Adipose tissue (tissue), 3 donors: ENCODE measurements around the gene CD209. TPM values are rescaled to one million over a fixed set of nuclear protein-coding genes. Genes with fewer than 3 reads are reported as not detected.
"Not testable (repeated sequence)": the region's sequence is repeated elsewhere in the genome, so short reads cannot be mapped to it uniquely, and the experiment has no call there.

ENCODE experiments used
- H3K27ac ChIP-seq: one replicate; pipeline ENCODE4 v1.5.1; 2013; ENCODE audit warnings: low read depth, low read length
- WGBS, 3 donors: extraction: QIAGEN DNeasy Blood & Tissue Kit; methylation state at CpG; one replicate each; pipeline ENCODE4 v1.1.7; 2013; 5-methylcytosine and 5-hydroxymethylcytosine counted together
- polyA plus RNA-seq, 3 donors: library from polyadenylated mRNA; stranded (reverse); fragments of 200-250 nt; gene quantifications; one replicate each; pipeline ENCODE4 v1.2.3, GENCODE V29; 2013
- donor health status: healthy with polysubstance abuse.
- donor health status: Bipolar disorder and iron deficiency.
- donor health status: healthy.

The CD209 gene, protein sequence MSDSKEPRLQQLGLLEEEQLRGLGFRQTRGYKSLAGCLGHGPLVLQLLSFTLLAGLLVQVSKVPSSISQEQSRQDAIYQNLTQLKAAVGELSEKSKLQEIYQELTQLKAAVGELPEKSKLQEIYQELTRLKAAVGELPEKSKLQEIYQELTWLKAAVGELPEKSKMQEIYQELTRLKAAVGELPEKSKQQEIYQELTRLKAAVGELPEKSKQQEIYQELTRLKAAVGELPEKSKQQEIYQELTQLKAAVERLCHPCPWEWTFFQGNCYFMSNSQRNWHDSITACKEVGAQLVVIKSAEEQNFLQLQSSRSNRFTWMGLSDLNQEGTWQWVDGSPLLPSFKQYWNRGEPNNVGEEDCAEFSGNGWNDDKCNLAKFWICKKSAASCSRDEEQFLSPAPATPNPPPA
- 10 to 100 TPM in 2 of 3 donors, 1 to 10 TPM in 1; 1.3 to 12.8 (median 12.7) TPM for polyA plus RNA-seq

DNA sequence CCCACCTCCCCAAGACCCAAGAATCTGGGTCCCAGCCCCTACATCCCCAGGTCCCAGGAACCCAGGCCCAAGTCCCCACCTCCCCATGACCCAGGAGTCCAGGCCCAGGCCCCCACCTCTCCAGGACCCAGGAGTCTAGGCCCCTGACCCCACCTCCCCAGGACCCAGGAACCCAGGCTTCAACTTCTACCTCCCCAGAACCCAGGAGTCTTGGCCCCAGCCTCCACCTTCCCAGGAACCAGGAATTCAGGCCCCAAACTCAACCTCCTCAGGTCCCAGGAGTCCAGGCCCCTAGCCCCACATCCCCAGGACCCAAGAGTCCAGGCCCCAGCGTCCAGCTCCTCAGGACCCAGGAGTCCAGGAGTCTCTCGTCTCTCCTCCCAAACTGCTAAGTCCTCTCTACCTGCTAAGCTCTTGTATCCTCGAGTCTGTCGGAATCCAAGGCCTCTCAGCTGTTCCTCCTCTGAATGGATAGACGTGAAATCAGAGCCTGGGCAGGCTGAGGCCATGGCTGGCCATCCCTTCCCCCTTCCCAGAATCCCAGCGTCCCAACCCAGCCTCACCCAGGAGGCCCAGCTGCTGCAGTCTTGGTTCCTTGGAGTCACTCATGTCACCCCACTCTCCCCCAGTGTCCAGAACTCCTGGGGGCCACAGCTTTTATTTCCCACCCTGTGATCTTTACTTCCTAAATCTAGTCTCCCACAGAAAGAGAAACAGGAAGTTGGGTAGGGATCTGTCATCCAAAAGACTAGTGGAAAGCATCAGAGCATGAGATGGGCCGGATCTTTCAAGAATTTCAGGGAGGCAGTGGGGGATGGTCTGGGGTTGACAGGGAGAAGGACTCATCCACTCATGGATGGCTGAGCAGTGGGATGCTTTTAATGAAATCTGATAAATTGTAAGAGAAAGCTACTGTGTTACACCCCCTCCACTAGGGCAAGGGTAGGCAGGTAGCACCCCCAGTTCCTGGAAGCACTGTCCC lies at the start of gene CD209:
Gene CD209 (minus strand): TSS at position 632 of the 982 bp plus-strand sequence. CDS start 23 bp downstream, at position 609.
- WGBS, 3 donors = 56 to 64% (median 57%) methylated on average over 7 of the region's 7 CpGs
- H3K27ac ChIP-seq = no peak within 1 kb of the TSS

DNA sequence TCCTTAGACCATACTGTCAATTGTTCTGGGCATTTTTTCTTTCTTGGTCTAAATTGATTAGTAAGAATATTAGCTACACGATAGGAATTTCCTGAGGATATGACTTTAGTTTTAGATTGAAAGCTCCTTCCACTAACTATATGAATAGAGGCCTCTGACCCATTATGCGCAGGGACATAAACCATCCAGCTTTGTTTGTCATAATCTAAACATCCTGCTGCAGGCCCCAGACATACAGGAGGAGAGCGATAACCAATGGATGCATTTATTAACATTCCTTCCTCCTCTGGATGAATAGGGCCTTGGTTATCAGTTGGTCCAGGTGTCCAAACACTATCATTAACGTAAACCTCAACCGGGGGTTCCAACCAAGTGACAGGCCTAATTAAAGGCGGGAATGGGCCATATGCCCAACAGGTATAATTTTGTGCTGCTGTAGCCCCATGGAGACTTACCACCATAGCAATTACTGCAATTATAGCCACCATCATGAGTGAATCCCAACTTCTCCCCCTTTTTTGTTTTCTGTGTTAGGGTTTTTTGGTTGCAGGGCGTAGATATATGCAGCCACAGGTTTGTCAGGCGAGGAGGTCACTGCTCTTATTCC lies 48.3 kb upstream of the CD209 start:
- H3K27ac ChIP-seq = no peak overlapping the region

DNA sequence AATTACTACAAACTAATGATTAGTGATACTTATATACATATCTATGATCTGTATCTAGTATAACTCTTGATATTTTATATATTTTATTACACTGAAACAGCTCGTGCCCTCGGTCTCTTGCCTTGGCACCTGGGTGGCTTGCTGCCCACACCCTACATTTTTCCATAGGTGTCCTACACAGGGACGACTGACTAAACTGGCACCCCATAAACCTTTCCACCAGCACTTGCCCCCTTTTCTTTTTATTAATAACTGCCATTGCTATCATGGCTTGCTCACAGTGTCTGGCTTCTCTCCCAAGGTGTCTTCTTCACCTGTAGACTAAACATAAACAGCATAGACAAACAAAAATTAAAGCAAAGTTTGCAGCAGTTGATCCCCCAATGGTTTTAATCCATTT lies 46.2 kb upstream of the CD209 start:
- WGBS, 3 donors = 84 to 88% (median 86%) methylated on average over 3 of the region's 3 CpGs
- no peak overlapping the region for H3K27ac ChIP-seq

More for the DNA sequence above, 48.3 kb upstream of the CD209 start:
- 62 to 66% (median 62%) methylated on average over 8 of the region's 8 CpGs for WGBS, 3 donors

DNA sequence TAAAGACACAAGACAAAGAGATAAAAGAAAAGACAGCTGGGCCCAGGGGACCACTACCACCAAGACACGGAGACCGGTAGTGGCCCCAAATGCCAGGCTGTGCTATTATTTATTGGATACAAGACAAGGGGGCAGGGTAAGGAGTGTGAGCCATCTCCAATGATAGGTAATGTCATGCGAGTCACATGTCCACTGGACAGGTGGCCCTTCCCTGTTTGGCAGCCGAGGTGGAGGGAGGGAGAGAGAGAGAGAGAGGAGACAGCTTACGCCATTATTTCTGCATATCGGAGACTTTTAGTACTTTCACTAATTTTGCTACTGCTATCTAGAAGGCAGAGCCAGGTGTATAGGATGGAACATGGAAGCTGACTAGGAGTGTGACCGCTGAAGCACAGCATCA lies 45.4 kb upstream of the CD209 start:
- H3K27ac ChIP-seq = not testable (repeated sequence)
- WGBS, 3 donors = 73 to 77% (median 74%) methylated on average over 7 of the region's 7 CpGs

DNA sequence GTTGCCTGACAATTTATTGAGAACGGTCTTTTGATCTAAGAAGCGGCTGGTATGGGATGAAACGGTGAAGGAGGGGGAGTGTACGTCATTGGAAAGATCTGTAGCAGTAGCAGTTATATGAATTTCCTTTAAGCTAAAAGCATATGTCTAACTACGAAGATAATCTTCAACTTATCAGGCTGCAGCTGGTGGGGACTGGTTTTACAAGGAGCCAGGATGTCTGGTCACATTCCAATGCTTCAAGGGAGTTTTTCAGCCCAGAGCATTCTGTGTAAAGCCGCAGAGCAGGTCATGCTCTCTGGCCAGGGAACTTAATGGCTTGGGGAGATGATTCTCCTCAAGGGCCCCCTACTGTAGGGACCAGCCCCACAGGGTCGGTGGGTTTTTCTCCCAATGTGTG lies 44.9 kb upstream of the CD209 start:
- 31 to 52% (median 50%) methylated on average over 7 of the region's 7 CpGs for WGBS, 3 donors
- no peak overlapping the region for H3K27ac ChIP-seq

DNA sequence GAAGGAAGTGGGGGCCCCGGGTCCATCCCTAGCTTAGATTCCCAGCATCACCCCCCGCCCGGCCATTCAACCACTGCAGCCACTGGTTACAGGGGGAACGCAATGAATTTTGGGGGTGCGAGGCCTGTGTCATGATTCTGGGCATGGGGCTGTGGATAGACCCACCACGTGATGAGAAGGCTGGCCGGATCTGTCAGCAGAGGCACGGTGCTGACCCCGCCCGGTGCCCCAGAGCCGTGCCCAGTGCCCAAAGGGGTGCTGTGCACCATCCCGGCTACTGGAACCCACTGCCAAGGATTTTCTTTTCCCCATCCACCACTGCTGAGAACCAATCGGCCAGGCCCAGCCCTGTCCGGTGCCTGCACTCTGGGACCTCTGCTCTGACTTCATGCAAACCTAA lies 43.1 kb upstream of the CD209 start:
- WGBS, 3 donors = 84 to 91% (median 88%) methylated on average over 14 of the region's 14 CpGs

DNA sequence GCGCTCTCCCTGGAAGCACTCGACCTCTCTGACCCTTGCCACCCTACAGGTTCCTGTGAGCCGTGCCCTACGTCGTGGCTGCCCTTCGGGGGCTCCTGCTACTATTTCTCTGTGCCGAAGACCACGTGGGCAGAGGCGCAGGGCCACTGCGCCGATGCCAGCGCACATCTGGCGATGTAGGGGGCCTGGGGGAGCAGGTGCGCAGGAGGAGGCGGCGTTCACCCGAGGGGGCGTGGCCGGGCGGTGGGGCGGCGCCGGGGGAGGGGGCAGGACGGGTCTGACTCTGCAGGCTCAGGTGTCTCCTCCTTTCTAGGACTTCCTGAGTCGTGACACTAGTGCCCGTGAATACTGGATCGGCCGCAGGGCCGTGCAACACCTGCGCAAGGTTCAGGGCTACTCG lies 42.1 kb upstream of the CD209 start:
- WGBS, 3 donors = 5 to 9% (median 7%) methylated on average over 30 to 31 of the region's 31 CpGs
- no peak overlapping the region for H3K27ac ChIP-seq

More for the DNA sequence above, 43.1 kb upstream of the CD209 start:
- H3K27ac ChIP-seq = no peak overlapping the region

DNA sequence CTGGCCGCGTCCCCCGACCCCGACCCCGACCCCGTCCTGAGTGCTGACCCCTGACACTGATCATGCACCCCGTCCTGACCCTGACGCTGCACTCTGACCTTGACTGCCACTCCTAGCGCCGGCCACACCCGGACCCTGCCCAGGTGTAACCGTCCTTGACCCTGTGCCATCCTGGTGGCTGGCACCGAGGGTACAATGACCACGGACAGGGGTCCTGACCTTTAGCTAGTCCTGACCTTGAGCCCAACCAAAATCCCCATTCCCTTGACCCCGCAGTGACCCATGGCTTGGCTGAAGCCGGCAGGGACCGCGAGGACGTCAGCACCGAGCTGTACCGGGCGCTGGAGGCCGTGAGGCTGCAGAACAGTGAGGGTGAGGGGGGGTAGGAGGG lies 41.6 kb upstream of the CD209 start:
- no peak overlapping the region for H3K27ac ChIP-seq
- 1 to 4% (median 2%) methylated on average over 22 to 23 of the region's 23 CpGs for WGBS, 3 donors

DNA sequence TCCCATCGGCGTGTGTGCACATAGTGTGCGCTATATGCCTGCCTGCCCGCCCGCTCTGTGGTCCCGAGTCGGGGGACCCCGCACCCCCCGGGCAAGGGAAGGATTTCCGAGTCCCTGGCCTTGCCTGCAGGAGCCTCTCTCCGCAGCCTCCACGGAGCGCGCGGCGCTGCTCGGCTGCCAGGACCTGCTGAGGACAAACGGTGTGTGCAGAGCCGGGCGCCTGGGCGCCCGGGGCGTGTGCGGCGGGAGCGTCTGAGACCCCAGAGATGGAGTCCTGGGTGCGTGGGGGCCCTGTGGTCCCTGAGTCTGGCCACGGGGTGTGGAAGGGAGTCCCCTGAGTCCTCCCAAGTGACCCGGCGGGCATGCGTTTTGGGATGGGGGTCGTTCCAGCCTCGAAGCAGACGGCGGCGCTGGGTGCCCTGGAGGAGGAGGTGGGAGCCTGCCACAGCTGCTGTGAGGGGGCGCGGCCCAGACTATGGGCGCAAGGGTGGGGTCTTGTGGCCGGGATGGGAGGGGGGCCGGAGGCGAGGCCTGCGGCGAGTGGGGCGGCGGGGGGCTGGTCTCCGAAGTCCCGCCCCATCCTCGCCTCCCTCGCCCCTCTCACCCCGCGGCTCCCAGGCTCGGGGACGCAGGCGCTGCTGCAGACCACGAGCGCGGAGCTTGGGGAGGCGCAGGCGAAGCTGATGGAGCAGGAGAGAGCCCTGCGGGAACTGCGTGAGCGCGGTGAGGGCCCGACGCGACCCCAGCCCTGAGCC lies 41.0 kb upstream of the CD209 start:
- WGBS, 3 donors = 2 to 3% (median 3%) methylated on average over 53 to 66 of the region's 67 CpGs

DNA sequence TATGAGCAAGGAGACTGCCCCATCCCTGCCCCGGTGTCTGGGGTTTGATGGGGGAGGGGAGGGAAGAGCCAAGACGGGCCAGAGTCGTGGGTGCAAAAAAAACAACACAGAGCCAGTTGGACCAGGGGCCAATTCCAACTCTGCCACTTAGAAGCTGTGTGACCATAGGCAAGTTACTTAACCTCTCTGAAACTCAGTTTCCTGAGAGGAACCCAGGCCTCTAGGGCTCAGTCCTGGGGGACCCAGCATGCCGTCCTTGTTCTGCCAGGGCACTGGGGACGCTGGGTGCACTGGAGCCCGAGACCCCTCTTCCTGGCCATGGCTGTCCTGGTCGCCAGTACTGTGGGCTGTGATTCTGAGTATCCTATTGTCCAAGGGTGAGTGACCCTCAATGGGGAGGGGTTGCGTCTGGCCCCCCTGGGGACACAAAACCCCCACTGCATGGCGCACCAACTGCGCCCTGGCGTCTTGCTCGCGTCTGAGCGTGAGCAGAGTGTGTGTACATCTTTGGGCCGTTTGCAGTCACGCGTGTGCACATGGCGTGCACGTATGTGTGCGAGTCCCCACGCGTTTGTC lies 40.4 kb upstream of the CD209 start:
- no peak overlapping the region for H3K27ac ChIP-seq
- WGBS, 3 donors = 13 to 14% (median 14%) methylated on average over 22 of the region's 22 CpGs

More for the DNA sequence above, 41.0 kb upstream of the CD209 start:
- no peak overlapping the region for H3K27ac ChIP-seq

DNA sequence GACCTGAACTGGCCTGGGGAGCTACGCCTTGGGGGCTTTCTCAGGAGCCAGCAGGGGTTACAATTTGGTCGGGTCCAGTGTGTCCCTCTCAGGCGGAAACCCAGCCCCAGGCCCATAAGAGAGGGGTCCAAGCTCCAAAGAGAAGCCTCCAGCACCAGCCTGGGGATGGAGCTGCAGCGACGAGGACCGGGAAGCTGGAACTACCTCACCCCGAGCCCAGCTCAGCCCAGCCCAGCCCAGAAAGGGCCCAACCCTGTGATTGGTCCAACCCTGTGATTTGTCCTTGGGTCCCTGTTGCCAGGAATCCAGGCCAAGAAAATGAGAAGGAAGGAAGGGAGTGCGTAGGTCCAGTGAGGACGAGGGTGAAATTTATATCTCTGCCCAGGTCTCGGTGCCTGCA lies 39.8 kb upstream of the CD209 start:
- 10 to 29% (median 16%) methylated on average over 10 of the region's 10 CpGs for WGBS, 3 donors
- H3K27ac ChIP-seq = no peak overlapping the region

DNA sequence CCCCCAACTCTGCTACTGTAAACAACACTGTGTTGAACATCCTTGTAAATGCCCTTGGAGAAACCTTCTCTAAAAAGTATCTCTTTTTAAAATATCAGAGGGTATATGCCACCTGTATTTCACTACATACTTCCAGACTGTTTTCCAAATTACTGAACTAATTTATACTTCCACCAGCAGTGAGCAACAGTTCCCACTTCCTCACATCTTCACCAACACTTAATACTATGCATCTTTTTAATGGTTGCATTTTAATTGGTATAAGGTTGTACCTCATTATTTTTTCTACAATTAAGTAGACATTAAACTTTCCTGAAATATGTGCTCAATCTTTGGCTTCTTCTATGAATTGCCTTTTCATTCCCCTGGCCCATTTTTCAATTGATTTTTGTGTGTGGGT lies 37.5 kb upstream of the CD209 start:
- H3K27ac ChIP-seq = no peak overlapping the region

DNA sequence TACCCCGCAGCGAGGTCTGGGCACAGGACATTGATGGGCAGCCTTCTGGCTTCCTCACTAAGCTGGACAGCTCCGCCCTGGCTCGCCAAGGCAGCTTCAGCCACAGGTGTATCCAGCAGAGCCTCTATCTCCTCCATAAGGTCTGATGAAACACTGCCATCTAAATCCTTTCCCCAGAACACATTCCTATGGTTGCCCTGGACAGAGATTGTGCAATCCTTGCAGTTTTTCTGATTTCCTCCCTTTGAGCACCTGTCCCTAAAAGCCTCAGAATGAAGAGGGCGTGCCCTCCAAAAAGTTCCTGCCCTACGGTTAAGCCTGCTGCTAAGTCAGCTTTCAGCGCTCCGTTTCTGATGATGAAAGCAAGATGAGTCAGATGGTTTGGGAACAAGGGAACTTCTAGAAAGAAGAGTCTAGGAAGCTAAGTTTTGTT lies 36.7 kb upstream of the CD209 start:
- H3K27ac ChIP-seq = no peak overlapping the region
- 22 to 24% (median 24%) methylated on average over 8 of the region's 8 CpGs for WGBS, 3 donors

DNA sequence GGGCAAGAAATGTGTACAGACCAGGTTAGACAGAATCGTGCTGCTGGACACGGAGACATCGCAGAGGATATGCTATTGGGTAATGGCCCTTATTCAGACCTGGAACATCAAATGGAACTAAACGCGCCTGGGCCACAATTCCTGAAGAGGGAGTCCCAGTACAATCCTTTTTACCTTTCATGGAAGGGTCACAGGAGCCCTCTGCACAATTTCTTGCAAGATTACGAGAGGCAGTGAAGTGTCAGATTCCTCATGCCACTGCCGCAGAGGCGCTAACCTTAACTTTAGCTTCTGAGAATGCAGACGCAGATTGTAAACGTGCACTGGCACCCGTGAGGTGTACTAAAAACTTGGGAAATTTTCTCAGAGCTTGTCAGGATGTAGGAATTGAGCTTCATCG lies 33.8 kb upstream of the CD209 start:
- WGBS, 3 donors = 38 to 52% (median 40%) methylated on average over 12 of the region's 12 CpGs
- H3K27ac ChIP-seq = no peak overlapping the region

DNA sequence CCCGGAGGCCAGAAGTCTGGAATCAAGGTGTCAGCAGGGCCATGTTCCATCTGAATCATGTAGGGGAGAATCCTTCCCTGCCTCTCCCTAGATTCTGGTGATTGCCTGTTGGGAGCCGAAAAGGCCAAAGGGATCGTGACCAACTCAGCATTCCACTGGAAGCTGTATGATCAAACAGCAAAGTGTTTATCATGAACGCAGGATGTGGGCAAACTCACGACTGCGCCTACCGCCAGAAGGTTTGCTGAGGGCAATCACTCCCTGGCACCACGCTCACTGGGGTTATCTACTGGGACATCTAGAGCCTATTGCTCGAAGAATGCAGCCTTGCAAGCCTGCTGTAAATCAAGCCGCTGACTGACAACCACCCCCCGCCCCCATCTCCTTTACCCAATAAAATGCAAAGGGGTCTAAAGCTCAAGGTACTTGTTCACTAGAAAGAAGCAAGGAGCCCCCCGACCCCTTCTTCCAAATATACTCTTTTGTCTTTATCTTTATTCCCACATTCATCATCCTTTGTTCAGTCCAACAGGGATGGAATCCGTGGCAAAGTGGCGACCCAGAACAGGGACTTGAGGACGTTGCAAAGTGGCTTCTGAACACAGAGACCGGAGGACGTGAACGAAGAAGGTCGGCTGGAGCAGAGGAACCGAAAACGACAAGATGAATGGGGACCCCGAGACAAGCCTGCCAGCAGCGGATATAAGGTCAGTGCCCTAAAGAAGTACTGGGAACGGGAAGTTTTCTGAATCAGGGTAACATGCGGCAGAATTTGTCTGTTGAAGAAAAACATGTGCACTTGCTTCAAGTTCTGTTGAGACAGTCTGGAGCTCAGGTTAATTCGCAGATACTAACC lies 32.5 kb upstream of the CD209 start:
- no peak overlapping the region for H3K27ac ChIP-seq
- WGBS, 3 donors = 70 to 75% (median 73%) methylated on average over 26 of the region's 26 CpGs

DNA sequence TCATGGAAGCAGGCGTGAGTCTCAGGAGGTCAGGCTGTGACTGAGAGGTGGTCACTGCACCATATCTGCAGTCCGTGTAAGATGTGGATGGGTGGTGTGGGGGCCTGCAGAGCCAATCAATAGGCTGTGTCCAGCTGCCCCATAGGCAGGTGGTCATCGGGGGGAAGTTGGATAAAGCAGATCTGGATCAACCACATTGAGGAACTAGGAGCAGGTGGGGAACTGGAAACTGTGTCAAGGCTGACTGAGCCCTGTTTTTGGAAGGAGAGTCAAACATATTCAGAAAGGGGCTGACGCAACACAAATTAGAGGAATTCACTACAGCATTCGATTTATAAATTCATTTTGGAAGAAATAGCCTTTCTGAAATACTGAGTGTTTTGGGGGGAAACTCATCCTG lies 30.7 kb upstream of the CD209 start:
- no peak overlapping the region for H3K27ac ChIP-seq
- WGBS, 3 donors = 51 to 63% (median 53%) methylated on average over 5 of the region's 5 CpGs

DNA sequence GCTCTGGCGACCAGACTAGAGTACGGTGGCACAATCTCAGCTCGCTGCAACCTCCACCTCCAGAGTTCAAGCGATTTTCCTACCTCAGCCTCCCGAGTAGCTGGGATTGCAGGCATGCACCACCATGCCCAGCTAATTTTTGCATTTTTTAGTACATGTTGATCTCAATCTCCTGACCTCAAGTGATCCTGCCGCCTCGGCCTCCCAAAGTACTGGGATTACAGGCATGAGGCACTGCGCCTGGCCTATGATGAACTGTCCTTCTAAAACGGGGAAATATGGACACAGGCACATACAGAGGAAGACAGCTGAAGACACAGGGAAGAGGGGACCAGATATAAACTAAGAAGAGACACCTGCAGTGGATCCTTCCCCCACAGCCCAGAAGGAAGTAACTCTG lies 28.4 kb upstream of the CD209 start:
- H3K27ac ChIP-seq = no peak overlapping the region
- 88 to 91% (median 88%) methylated on average over 8 to 9 of the region's 9 CpGs for WGBS, 3 donors
